Stimulated activated CD8-positive, alpha-beta memory T cell treated with anti-CD3 and anti-CD28 coated beads, Interleukin-2, amount 100 ng/mL, for 48 hours (primary cell): Measurements from ENCODE around the gene MAL.

Experiments used
- DNase-seq, 2 donors: peaks; one replicate each; pipeline ENCODE4 v3.0.0-alpha.2; 2020; ENCODE audit warnings: low read depth in 2 of 2

The MAL gene

GRCh38 chr2:95061601-95062183 lies 36.2 kb downstream of the MAL start:
- no peak for DNase-seq

DNA sequence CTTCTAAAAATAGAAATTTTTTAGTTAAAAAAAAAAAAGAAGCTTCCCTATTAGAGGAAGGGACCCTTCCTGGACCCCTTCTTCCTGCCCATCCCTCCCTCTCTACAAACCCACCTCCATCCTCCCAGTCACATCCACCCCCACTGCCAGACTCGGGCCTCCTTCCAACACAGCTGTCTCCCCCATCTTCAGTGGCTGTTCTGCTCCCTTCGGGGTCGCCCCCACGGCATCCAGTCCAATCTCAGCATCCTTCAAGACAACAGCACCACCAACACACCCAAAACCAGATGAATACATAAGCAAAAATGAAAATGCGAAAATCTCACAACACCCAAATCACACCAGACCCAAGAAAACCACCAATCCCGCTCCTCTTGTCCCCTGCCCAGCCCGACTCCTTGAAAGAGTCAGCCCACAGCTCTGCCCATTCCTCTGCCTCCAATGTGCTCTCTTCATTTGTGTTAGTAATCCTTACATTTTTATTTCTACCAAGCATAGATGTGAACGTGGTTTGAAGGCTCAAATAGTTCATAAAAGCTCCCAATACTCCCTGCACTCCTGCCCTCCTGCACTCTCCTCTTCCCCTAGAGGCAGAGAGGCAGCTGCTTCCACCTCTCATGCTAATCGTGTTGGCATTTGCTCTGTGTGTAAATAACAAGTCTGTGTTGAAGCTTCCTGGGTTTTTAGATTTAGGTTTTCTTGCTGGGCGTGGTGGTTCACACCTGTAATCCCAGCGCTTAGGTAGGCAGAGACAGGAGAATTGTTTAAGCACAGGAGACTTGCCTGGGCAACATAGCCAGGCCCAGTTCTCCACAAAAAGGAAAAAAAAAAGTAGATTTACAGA lies 37.0 kb downstream of the MAL start:
- DNase-seq = no peak

DNA sequence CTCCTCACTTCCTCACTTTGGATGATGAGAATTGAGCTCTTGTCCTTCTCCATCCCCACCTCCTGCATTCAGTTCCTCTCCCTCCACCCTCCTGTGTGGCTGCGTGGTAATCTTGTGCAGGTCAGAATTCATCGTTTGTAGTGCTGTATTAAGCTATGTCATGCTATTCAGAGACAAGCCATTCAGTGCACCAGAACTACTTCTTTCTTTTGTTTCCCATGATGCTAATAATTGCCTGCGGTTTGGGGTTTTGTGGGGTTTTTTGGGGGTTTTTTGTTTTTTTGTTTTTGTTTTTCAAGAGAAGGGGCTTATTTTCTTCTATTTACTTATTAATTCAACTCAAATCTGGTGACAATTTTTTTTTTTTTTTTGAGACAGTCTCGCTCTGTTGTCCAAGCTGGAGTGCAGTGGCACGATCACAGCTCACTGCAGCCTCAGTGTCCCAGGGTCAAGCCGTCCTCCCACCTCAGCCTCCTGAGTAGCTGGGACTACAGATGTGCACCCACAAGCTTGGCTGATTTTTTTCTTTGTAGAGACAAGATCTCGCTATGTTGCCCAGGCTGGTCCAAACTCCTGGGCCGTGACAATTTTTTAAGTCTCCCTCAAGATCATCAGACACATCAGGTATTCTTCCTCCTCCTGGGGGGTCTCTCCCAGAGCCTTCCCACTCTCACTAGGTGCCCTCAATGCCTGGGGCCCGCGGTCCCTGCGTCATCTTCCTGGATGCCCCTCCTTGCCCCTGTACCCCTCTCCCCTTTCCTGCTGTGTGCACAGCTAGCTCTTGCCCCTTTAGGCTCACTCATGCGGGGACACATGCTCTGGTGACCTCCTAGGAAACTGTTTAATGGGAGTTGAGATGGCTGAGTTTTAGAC lies 37.8 kb downstream of the MAL start:
- DNase-seq = no peak

DNA sequence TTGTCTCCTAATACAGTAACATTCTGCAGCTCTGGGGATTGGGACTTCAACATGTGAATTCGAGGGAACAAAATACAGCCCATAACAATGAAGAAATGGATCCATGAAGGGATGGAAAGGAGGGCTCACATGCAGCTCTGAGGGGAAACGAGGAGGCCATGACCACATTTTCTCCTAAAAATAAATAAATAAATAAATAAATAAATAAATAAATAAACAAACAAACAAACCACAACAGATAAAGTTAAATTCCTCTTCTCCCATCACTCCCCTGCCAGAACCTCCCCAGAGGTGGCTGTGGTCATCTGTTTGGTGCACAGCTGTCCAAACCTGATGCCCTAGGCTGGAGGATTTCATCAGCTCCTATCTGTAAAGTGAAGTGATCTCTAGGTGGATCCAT lies 42.7 kb downstream of the MAL start:
- no peak for DNase-seq

DNA sequence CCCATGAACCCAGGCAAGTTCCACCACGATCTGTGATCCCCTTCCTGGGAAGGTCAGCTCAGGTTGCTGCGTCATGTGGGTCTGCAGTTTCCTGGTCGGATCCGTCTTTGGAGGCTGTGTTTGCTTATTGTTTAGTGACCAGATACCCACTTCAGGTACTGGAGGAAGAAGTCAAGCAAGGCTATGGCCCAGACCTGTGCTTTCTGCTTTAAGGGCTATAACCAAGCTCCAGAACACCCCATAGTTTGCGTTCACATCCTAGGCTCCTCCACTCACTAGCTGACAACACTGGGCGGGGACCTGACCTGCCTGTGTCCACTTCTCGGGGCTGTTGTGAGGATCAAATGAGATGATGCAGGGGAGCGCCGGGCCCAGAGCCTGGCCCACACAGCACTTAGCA lies 44.0 kb downstream of the MAL start:
- DNase-seq = no peak

DNA sequence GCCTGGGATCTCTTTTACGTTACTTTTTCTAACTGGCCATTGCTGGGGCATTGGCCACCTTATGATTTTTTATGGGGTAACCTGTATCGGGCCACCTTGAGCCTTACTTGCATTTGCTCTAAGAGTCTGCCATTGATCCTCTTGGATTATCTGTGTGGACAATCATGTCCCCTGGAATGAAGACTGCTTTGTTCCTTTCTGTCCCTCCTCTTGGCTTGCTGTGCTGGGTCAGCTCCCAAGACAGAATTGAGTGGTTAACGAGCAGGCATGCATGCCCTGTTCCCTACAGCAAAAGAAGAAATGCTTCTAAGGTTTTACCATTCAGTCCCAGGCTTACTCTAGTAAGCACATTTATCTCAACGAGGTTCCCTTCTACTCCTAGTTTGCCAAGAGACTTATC lies 46.3 kb downstream of the MAL start:
- no peak for DNase-seq

DNA sequence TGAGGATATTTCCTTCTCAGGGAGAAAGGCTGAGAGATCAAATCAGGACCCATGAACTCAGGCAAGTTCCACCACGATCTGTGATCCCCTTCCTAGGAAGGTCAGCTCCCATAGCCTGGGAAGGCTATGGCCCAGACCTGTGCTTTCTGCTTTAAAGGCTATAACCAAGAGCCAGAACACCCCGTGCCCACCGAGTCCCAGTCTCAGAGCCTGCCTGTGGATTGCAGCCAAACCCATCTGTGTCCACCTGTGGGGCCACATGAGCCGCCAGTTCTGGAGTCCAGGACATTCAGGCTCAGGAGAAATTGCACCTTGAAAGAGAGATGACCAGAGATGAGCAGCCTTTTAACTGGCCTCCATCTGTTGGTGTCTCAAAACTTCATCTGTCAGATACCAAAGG lies 46.9 kb downstream of the MAL start:
- no peak for DNase-seq

- DNase-seq = no peak
Observed at GRCh38 chr2:95073856-95074662, 48.6 kb downstream of the MAL start.

GRCh38 chr2:95074663-95075439 lies 49.3 kb downstream of the MAL start:
- DNase-seq = peak in 1 of 2 donors; percentile 36

- no peak for DNase-seq
Observed at GRCh38 chr2:95075440-95076132, 50.1 kb downstream of the MAL start.

DNA sequence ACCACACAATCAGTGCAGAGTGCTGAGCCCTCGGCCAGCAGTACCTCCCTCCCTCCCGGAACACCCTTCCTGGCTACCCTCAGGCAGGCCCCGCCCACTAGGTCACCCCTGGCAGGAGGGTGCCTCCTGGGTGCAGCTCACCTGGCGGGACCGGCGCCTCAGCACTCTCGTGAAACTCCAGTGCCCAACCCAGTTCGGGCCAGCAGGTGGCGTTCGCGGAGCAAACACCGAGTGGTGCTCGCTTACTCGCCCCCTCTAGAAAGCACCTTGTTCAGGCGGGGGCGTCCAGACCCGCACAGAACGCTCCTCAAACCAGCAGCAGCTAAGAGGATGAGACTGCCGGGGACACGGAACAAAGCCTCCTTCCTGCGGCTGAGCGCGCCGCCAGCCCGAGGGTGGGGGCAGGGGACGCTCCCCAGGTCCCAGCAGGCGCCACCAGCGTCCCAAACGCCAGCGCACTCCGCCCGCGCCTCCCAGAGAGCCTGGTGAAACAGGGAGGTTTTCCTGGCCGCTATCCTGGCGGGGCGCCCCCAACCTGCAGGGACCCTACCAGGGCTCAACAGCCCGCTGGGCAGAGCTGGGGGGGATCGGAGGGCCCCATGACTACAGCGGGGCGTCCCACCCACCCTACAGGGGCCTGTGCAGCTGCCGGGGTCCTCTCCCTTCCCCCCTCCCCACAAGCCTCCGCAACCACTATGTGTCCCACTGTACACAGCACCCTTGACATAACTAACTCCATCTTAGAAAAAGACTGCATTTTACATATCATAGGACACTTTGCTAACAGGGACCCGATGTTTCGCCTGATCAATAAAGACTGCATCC lies 51.4 kb downstream of the MAL start:
- DNase-seq = peak; percentile 78 to 89

DNA sequence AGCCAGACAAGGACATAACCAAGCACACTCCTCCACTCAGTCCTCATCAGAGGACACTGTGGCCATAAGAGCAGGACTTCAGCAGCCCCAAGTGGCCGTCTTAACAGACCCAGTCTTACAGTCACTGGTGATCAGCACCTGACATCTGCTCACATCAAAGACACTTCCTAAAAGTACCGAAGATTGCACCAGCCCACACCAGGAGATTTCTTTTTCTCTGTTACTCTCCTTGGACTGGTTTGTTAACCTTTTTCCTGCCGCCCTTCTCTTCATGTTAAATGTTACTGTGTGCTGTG lies 52.0 kb downstream of the MAL start:
- no peak for DNase-seq

GRCh38 chr2:95077861-95078603 lies 52.5 kb downstream of the MAL start:
- DNase-seq = no peak

DNA sequence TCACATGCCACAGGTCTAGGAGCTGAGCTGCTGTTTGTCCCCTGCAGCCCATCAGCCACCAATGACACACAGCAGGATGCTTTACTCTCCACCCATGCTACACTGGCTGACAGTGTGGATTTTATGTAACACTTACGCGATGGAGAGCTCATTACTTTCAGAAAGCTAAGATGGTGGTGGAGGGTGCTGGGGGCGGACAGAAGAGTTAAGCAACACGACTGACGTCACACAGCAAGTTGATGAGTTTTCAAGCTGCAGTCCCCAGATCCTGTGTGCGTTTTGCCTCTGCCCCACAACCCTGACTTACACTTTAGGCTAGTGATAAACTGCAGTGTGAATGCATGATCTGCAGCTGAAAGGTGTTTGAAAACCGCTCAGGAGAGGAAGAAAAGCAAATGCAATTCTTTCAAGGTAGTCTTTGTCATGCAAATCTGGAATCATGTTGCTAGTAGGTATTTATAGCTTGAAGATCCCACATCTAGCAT lies 53.7 kb downstream of the MAL start:
- no peak for DNase-seq

- DNase-seq = no peak
Observed at GRCh38 chr2:95082477-95082876, 57.0 kb downstream of the MAL start.

GRCh38 chr2:95086017-95086416 lies 60.5 kb downstream of the MAL start:
- no peak for DNase-seq

GRCh38 chr2:95087379-95087778 lies 61.9 kb downstream of the MAL start:
- no peak for DNase-seq

- DNase-seq = no peak
Observed at GRCh38 chr2:95091885-95092555, 66.5 kb downstream of the MAL start.
